OCI-LY3 (cell line): ENCODE data around the gene MYLK3.

Source experiments
- H2AFZ ChIP-seq: fragments of 200-600, 300-600 bp; shearing (Covaris generic); 2 replicates; pipeline ENCODE4 v1.6.0; 2014; ENCODE audit warnings: antibody characterized with exemption, low read depth, low read length
- H3K27ac ChIP-seq: fragments of 200-600, 300-600 bp; sonication (generic); 2 replicates; pipeline ENCODE4 v1.5.1; 2014; ENCODE audit warnings: mild to moderate bottlenecking, low read length, moderate library complexity, mixed read lengths
- H3K27me3 ChIP-seq: fragments of 200-600, 300-600 bp; sonication (generic); 2 replicates; pipeline ENCODE4 v1.6.1; 2014; ENCODE audit warnings: low read depth, low read length, mixed read lengths
- H3K36me3 ChIP-seq: fragments of 200-600, 300-600 bp; sonication (generic); replicated peaks from 2 replicates; pipeline ENCODE3; 2014; ENCODE audit warnings: low read depth, low read length, mixed read lengths
- H3K4me1 ChIP-seq: fragments of 300-600, 200-600 bp; sonication (generic); 2 replicates; pipeline ENCODE4 v1.6.1; 2014; ENCODE audit warnings: low read length, mixed read lengths
- H3K4me2 ChIP-seq: fragments of 200-600, 300-600 bp; sonication (generic); 2 replicates; pipeline ENCODE4 v1.6.1; 2014; ENCODE audit warnings: low read length, mixed read lengths
- H3K4me3 ChIP-seq: fragments of 300-600, 200-600 bp; sonication (generic); 2 replicates; pipeline ENCODE4 v1.5.1; 2014; ENCODE audit warnings: antibody characterized with exemption, mild to moderate bottlenecking, low read length, moderate library complexity
- H3K79me2 ChIP-seq: fragments of 300-600, 200-600 bp; shearing (Covaris generic); 2 replicates; pipeline ENCODE4 v1.6.1; 2014; ENCODE audit warnings: mild to moderate bottlenecking, low read length, mixed read lengths
- H3K9ac ChIP-seq: fragments of 300-600, 200-600 bp; shearing (Covaris generic); 2 replicates; pipeline ENCODE4 v1.6.0; 2014; ENCODE audit warnings: mild to moderate bottlenecking, low read length, moderate library complexity
- H3K9me3 ChIP-seq: fragments of 200-600, 300-600 bp; shearing (Covaris generic); 2 replicates; pipeline ENCODE4 v1.6.1; 2014; ENCODE audit warnings: low read length, mixed read lengths; ENCODE audit not compliant: insufficient read depth
- H4K20me1 ChIP-seq: fragments of 200-600, 300-600 bp; sonication (generic); 2 replicates; pipeline ENCODE4 v1.6.1; 2016; ENCODE audit warnings: low read length, mixed read lengths; ENCODE audit not compliant: insufficient read depth
- CTCF ChIP-seq: fragments of 200-600, 300-600 bp; sonication (generic); IDR thresholded peaks from 2 replicates; pipeline ENCODE4 v1.5.1; 2014; ENCODE audit warnings: antibody characterized with exemption, low read length, low read depth
- EZH2phosphoT487 ChIP-seq: fragments of 200-600 bp; shearing (Covaris generic); IDR thresholded peaks from 2 replicates; pipeline ENCODE4 v1.6.1; 2018; ENCODE audit warnings: antibody characterized with exemption, mixed run types, low read depth

MYLK3 gene

DNA sequence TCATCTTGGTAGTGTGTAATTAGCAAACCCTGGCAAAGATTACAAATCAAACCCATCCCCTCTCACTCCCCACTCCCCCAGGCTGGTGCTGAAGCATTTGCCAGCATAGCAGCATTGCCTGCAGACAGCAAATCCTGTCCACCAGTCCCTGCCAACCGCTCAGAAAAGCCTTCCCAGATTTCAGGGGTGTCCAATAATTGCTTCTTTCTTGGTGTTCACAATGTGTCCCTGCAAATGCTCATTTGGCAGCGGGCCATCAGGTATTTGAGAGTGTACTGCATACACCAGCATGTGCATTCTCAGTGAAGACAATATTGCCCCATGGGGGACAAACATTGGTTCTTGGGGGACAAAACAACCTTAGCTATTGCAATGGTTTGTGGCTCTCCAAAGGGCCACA is 30.5 kb downstream of the MYLK3 start:
- H3K9ac ChIP-seq = no peak overlapping the region
- H3K79me2 ChIP-seq = no peaks in the 10 kb centered on the region
- H3K27ac ChIP-seq = no peak overlapping the region
- no peak overlapping the region for H3K4me3 ChIP-seq
- H2AFZ ChIP-seq = no peak overlapping the region
- H4K20me1 ChIP-seq = no peaks in the 10 kb centered on the region
- no peaks in the 10 kb centered on the region for H3K9me3 ChIP-seq
- TF ChIP-seq EZH2phosphoT487 (no peak), CTCF (no peak)
- no peaks in the 10 kb centered on the region for H3K27me3 ChIP-seq
- H3K36me3 ChIP-seq = no peaks in the 10 kb centered on the region
- no peak overlapping the region for H3K4me2 ChIP-seq
- H3K4me1 ChIP-seq = peaks cover 13% of the 10 kb centered on the region

GRCh38 chr16:46715769-46716305 is 32.3 kb downstream of the MYLK3 start:
- no peak overlapping the region for H3K4me2 ChIP-seq
- no peak for TF ChIP-seq EZH2phosphoT487
- TF ChIP-seq CTCF = no peak
- no peak overlapping the region for H3K4me3 ChIP-seq
- H3K79me2 ChIP-seq = no peaks in the 10 kb centered on the region
- H2AFZ ChIP-seq = no peak overlapping the region
- H3K4me1 ChIP-seq = peaks cover 28% of the 10 kb centered on the region
- H3K9me3 ChIP-seq = no peaks in the 10 kb centered on the region
- H3K36me3 ChIP-seq = no peaks in the 10 kb centered on the region
- H3K9ac ChIP-seq = no peak overlapping the region
- H4K20me1 ChIP-seq = no peaks in the 10 kb centered on the region
- 0 out of 2 replicates have a peak, but pooled peaks cover 3% of the 10 kb centered on the region for H3K27me3 ChIP-seq
- H3K27ac ChIP-seq = no peak overlapping the region

DNA sequence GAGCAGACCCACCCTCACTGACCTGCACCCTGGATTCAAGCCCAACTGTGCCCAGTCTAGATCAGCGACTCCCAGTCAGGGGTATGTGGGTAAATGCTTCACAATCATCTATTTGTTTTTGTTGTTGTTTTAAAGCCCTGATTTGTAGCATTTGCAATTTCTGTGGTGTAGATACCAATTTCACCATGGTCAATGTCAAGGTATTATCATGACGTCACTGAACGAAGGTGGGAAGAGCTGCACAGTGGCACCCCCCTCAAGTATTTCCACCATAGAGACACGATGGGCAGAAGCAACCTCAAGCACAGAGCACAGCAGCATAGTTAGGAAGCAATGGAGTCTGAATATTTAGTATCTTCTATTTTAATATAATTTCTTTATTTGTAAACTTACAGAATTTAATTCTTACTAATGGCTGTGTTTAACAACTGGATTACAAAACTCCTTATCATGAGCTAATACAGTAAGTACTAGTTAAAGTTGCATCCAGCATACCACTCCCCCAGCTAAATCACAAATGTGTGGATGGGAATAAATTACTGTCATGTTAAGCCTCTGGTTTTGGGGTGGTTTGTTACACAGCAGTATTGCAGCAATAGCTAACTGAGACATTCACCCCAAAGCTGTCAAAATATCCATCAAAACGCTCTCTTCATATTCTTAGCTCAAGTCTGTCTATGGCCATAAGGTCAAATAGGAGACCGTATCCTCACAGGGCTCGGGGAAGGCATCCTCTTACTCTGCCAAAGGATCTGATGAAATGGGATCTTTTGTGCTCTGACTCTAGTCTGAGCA is 33.1 kb downstream of the MYLK3 start:
- no peak overlapping the region for H3K4me3 ChIP-seq
- no peaks in the 10 kb centered on the region for H3K9me3 ChIP-seq
- no peaks in the 10 kb centered on the region for H3K36me3 ChIP-seq
- no peak overlapping the region for H3K9ac ChIP-seq
- H3K27me3 ChIP-seq = 0 out of 2 replicates have a peak, but pooled peaks cover 3% of the 10 kb centered on the region
- H3K4me1 ChIP-seq = peaks cover 28% of the 10 kb centered on the region
- no peak overlapping the region for H3K27ac ChIP-seq
- no peak for TF ChIP-seq CTCF
- TF ChIP-seq EZH2phosphoT487 = no peak
- no peaks in the 10 kb centered on the region for H3K79me2 ChIP-seq
- H4K20me1 ChIP-seq = no peaks in the 10 kb centered on the region
- H2AFZ ChIP-seq = no peak overlapping the region
- no peak overlapping the region for H3K4me2 ChIP-seq

DNA sequence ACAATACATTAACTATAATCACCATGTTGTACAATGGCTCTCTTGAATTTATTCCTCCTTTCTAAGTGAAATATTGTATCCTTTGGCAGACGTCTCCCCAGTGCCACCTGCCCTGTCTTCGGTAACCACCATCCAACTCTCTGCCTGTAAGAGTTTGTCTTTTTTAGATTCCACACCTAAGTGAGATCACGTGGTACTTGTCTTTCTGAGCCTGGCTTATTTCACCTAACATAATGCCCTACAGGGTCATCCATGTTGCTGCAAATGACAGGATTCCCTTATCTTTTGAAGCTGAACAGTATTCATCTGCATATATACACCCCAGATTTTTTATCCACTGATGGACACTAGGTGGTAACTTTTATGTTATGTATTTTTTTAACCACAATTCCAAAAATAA is 34.5 kb downstream of the MYLK3 start:
- Histone ChIP-seq H3K27me3 (0 out of 2 replicates have a peak, but pooled peaks cover 3% of the 10 kb centered on the region), H2AFZ (no peak overlapping the region), H3K27ac (no peak overlapping the region), H3K4me3 (peak overlapping the region; percentile 34; the same call in 1 of the 2 replicates), H3K79me2 (no peaks in the 10 kb centered on the region), H3K9me3 (no peaks in the 10 kb centered on the region), H3K36me3 (no peaks in the 10 kb centered on the region), H4K20me1 (no peaks in the 10 kb centered on the region), H3K9ac (no peak overlapping the region), H3K4me1 (peaks cover 28% of the 10 kb centered on the region), H3K4me2 (peak overlapping the region; percentile 59)
- TF ChIP-seq CTCF = no peak
- no peak for TF ChIP-seq EZH2phosphoT487
